ENCODE measurements around the gene EIF4E2.
"Not testable (repeated sequence)": the region's sequence is repeated elsewhere in the genome, so short reads cannot be mapped to it uniquely, and the experiment has no call there.

EIF4E2 gene

DNA sequence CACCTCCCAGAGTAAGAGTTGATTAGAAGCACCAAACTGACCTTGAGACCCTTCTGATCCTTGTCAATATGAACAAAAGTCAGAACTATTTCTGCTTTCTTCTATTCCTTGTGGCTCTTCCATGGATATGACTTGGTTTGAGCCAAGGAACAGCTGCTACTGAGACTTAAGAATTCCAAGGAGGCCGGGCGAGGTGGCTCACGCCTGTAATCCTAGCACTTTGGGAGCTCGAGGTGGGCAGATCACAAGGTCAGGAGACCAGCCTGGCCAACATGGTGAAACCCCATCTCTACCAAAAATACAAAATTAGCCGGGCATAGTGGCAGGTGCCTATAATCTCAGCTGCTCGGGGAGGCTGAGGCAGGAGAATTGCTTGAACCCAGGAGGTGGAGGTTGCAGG is 20.0 kb downstream of the EIF4E2 start:
- not testable (repeated sequence) for DNase-seq

DNA sequence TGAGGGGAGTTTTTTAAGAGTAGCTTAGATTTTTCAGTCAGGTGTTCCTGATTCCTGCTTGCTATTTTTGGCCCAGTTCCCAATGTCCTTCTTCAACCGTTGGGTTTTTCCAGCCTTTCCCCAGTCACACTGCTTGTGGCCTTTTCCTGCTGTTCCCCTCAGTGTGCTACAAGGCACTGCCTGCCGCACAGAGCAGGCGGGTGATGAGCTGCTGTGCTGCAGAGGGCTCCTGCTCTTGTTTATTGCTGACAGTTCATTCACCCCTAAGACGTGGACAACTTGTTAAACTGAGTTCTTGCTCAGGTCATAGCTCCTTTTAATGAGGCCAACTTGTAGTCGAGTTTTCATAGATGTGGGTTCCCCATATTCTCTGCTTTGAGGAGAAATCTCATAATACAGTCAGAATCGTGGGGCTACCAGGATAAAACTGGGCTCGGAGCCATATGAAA is 20.6 kb downstream of the EIF4E2 start:
- no peak for DNase-seq

DNA sequence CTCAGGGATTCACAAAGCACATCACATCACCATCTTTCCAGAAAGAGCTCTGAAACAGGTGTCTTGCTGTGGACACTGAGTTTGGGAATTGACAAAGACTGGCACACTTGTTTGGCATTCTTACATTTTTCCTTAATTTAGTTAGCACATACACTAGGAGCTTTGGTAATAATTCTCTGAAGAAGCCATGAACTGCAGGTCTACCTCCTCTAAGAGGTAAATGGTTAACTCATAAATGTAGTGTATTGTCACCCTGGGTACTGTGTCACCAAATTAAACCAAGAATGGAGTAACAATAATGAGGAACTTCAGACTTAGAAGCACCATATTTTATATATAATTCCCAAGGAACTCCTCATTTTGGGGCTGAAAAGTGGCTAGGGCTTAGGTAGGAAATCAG is 22.6 kb downstream of the EIF4E2 start:
- DNase-seq = no peak

DNA sequence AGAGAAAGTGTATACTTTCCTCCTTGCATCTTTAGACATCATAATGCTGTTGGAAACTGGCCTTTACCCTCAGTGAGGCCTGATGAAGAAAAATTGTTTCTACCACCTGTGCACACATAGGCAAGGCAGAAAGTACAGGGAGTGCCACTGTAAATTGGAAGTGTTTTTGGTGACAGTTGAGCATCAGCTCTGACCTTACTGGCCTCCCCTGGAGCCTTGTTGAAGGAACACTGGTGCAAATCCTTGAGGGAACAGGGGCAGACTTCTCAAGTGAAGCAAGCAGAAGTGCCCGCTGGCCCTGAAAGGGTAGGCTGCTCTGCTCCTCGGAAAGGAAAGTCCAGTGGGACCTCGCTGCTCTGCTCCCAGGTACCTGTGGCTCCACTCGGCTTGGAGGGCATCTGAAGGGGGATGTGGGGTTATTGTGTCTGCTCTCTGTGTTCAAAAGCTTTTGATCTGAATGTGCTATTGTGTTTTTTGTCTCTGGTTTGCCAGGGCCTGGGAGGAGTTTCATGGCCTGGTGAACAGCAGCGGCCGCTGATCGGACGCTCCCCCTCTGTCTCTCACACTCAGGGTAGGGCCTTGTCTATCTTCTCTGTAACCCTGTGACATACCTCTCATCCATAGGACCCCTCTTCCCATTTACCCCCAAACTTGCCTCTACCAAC is 23.4 kb downstream of the EIF4E2 start:
- no peak for DNase-seq

DNA sequence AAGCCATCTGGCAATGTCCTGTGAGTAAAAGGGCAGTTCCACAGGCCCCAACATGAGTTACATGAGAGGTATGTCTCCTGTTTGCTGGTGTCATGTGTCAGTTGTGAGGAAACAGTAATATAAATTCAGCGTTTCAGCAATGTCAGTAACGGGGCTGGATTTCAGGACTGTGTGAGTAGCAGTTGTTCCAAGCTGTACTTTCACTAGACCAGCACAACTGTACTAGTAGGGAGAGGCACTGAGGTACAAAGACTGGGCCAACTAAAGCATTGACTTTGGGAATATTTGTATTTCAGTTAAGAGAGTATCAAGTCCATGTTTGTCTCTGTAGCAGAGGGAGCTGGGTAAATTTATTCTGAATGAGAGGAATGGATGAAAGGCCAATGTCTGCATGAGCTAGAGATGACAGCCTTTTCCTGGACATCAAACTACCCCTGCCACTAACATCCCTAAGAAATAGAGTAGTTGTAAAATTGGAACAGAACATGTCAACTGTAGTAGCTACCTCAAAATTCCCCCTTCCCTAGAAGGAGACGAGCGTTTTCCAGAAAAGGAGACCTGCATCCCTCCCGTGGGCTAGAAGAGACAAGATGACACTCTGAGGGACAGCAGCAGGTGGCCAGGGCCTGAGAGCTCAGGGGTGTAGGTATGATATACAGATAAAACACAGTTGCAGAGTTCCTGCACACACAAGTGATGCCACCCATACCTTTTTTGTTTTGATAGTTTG is 24.4 kb downstream of the EIF4E2 start:
- DNase-seq = no peak

DNA sequence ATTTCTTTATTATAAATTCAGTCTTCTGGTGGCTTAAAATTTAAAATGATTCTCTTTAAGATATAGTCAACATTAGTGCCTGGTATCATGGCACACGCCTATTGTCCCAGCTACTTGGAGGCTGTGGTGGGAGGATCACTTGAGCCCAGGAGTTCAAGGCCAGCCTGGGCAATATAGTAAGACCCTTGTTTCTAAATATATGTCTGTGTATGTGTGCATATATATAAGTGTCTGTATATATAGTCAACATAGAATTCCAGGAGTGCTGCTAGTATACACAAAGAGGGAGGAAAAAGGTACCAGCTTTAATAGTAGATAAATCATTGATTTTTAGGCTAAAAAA is 24.9 kb downstream of the EIF4E2 start:
- no peak for DNase-seq

DNA sequence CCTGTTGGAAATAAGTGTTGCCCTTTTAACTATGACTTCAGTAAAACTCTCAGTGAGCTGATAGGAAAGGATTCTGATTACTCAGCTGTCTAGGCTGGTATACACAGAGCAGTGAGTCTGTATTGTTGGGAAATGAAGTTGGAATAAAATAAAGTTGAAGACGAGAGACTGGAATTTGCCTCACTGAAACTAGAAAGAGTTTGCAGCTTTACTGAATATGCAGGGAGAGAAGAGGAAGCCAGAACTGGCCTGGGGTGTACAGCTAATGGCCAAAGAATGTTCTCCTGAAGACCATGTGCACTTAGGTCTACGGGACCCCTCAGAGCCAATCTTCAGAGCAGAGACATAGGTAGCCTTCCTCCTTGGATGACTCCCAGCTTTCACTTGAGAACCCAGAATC is 26.5 kb downstream of the EIF4E2 start:
- no peak for DNase-seq

DNA sequence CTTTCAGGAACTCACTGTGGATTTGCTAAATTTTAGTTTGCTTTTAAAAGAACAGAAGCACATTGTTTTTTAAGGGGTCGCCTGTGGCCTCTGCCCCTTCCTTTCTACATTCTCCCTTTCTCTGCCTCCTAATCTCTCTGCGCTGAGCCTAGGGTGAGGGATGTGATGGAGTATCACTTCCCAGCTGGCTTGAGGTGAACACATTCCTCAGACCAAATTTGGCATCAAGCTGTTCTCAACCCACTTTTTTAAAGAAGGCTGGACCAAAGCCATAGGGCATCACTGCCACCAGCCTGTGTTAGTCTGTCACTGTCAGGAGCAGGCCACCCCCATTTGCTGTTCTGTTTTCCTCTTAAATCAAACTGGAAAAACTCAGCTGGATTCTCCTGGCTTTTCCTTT is 27.4 kb downstream of the EIF4E2 start:
- no peak for DNase-seq

DNA sequence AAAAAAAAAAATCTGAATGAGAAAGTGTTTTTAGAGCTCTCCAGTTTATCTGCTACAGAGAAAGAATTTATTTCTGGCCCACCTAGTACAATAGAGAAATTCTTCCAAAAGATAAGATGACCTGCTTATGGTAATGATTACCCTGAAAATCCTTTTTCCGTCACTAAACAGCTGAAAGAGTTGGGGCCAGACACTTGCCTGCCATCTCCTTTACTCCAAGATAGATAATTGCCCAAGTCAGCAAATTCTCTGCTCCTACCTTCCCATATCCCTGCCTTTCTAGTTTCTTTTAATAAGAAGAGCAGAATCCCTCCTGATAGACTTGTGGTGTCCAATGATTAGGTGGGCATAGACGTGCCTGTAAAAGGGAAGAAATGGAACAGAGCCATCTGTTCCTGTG is 28.1 kb downstream of the EIF4E2 start:
- DNase-seq = no peak

DNA sequence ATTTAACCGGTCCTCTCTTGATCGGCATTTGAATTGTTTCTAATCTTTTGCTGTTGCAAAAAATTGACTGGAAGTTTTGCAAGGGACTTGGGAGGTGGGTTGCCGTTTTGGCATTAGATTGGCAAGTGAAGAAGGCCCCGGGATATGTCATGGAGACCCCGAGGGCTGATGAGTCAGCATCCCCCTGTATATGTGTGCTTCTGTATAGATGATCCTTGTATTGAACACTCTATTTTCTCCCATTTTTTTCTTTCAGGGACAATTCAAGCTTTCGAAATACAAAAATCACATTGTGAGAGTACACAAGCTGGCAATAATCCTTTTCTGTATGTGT is 30.1 kb downstream of the EIF4E2 start:
- no peak for DNase-seq

DNA sequence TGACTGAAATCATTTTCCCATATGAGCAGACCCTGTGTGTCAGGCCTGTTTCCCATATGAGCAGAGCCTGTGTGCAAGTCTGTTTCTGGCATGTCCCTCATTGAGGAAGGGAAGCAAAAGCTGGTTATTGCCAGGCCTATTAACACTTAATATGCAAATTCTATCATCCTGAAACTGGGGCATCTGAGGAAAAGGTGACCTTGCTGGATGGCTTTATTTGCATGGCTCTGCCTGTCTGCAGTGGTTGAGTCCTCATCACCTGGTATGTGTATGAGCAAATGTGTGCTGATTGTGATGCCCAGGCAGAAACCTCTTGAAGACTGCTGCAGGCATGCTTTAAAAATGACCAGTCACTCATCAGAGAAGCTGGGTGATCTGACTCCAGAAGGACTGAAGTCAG is 31.2 kb downstream of the EIF4E2 start:
- no peak for DNase-seq

DNA sequence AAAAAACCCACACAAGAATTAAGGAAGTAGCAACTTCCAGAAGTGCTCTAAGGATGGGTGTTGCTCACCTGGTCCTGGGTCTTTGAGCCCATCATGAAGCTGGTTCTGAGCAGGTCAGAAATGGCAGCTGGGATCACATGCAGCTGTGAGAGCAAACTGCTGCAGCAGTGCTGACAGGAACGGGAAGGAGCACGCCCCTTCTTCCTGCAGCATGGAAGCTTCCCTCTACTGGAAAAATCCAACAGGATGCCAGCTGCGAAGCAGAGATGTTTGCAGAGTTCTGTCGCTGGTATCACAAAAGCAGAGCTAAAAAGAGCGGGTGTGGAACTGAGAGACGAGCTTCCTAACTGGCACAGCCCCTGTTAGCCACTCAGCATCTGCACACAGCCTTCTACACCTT is 33.7 kb downstream of the EIF4E2 start:
- DNase-seq = no peak

DNA sequence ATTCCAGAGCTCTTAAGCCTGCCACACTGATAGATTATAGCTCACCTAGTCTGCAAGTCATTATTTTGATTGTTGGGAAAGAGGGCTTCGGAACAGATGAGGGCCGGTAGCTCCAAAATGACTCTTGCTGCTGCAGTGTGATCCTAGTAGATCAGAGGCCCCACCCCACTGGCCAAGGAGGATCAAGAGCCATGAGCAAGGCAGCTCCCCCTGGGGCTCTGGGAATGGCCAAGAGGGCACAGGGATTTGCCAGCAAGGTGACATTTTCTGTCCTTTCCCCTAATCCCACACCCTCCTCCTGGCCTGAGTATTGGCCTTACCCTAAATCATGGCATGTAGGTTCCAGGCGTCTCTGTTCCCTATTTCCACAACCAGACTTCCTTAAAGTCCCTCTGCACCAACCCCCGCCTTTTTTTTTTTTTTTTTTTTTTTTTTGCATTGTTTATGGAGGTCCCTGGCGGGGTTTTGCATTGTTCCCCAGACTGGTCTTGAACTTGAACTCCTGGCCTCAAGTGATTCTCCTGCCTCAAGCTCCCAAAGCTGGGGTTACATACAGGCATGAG is 36.5 kb downstream of the EIF4E2 start:
- no peak for DNase-seq

DNA sequence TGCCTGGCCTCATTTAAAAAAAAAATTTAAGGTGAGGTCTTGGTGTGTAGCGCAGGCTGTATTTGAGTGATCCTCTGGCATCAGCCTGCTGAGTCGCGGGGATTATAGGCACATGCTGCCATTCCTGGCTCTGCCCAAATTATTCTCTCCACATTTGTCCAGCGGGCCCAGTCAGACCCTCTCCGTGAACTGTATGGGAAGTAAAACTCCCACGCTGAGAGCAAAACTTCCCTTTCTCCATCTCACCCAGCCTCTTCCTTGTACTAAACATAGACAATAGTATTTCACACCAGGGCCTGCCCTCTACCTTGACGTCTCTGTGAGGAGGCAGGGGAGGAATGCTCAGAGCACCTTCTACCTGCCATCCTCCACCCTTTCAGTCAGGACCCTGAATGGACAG is 37.0 kb downstream of the EIF4E2 start:
- no peak for DNase-seq

DNA sequence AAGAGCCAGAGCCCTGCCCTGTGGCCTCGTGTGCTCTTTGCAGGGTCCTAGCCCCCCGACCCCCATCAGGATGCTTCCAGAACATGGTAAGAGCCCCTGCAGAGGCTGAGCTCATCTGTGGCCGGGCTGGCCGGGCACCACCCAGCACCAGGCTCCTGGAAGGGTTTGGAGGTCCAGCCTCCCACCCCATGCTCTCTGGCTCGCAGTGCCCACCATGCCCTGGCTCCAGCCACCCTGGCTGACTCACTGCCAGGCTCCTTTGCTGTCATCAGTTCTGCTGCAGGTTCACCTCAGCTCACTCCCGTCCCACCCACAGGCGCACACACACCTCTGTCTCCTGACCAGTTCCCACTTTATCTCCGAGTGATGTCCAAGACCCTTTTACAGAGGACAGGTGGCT is 37.5 kb downstream of the EIF4E2 start:
- DNase-seq = no peak

DNA sequence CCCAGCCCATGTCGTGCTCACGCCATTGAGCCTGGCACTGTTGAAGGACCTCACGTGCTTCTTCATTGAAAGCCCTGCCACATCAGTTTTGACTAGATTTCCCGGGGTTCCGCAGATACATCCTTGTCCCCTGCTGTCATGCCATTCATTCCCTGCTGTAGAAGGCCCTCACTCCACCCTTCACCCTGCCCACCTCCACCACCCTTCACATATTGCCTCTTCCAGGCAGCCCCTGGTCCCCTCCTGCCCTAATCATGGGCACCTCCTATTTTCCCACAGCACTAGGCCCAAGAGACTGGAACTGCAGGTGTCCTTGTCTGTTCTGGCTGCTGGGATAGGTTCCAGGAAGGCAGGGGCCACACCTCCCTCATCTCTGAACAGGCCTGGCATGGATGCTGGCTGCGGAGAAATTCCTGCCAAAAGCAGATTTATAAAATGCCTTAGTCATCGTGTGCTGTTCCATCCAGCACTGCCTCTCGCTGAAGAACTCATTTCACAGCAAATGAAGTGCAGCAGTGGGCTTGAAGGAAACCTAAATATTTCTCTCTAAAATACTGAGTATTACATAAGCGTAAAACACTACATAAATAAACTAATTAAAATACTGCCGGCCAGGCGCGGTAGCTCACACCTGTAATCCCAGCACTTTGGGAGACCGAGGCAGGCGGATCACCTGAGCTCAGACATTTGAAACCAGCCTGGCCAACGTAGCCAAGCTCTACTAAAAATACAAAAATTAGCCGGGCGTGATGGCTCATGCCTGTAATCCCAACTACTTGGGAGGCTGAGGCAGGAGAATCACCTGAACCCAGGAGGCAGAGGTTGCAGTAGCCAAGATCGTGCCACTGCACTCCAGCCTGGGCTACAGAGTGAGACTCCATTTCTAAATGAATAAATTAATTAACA is 38.4 kb downstream of the EIF4E2 start:
- peak; percentile 75 for DNase-seq

DNA sequence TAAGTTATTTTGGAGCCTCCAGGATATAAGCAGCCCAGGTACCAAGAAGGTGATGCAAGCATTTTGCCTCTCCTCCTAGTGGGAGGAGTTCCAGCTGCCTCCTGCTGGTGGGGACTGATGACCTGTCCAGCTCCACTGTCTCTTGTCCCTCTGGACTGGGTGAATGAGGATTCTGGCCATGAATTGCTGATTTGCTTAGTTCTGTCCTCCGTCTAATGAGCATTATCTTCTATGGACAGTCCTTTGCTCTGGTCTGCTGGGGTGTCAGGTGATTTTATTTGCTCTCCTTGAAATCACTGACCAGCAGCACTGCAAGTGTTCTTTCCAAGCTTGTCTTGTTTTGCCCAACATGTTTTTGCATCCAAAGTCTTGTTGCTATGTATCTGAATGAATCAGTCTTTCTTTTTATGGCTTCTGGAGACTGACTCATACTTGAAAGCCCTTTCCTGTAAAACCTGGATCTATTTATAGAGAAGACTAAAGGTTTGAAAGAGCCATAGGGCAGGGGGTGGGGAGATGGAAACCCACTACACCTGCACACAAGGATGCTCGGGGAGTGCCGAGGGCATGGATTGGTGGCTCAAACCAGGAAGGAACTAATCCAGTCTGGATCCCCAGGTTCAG is 42.4 kb downstream of the EIF4E2 start:
- DNase-seq = no peak

DNA sequence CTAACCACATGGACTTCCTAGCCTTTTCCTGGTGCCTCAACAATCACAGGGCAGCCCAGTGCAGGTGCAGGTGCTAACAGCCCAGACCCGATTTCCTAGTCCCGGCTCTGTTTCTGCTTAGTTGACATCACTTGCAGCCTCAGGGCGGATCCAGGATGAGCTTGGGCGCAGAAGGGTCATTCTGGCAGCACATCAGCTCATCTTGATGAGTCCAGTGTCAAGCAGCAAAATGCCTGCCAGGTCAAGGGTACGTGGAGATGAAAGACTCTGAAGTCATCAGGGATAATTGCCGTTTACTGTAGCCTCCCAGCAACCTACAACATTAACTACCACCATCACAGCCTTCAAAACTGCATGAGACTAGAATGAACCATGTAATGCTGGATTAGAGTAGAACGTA is 43.5 kb downstream of the EIF4E2 start:
- DNase-seq = no peak

DNA sequence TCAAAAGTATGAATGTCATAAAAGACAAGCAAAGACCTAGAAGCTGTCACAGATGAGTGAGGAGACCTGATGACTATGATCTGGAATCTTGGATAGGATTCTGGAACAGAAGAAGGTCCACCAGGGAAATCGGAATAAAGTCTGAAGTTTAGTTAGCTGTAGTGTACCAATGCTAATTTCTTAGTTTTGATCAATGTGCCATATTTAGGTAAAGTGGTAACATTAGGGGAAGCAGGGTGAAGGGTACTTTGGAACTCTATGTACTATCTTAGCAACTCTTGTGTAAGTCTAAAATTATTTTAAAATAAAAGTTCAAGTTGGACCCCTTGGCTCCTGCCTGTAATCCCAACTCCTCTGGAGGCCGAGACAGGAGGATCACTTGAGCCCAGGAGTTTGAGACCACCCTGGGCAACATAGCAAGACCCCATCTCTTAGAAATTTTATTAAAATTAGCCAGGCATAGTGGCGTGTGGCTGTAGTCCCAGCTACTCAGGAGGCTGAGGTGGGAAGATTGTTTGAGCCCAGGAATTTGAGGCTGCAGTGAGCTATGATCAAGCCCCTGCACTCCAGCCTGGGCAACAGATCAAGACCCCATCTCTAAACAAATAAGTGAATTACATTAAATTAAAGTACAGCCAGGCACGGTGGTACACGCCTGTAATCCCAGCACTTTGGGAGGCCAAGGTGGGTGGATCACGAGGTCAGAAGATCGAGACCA is 47.0 kb downstream of the EIF4E2 start:
- DNase-seq = no peak

DNA sequence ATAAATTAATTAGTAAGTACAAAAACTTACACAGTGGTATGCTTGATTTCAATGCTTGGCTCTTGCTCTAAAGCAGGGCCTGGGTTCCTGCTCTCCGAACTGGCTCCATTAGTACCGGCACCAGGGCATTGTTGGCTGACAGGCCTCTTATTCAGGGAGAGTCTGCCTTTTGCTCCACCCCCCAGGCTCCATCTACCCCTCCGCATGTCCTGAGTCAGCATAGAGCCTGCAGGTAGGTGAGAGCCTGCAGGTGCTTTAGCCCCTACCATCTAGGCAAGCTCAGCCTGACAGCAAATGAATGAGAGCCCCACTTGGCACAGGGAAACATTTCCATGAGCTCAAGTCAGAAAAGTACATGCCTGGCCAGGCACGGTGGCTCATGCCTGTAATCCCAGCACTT is 47.8 kb downstream of the EIF4E2 start:
- no peak for DNase-seq

DNA sequence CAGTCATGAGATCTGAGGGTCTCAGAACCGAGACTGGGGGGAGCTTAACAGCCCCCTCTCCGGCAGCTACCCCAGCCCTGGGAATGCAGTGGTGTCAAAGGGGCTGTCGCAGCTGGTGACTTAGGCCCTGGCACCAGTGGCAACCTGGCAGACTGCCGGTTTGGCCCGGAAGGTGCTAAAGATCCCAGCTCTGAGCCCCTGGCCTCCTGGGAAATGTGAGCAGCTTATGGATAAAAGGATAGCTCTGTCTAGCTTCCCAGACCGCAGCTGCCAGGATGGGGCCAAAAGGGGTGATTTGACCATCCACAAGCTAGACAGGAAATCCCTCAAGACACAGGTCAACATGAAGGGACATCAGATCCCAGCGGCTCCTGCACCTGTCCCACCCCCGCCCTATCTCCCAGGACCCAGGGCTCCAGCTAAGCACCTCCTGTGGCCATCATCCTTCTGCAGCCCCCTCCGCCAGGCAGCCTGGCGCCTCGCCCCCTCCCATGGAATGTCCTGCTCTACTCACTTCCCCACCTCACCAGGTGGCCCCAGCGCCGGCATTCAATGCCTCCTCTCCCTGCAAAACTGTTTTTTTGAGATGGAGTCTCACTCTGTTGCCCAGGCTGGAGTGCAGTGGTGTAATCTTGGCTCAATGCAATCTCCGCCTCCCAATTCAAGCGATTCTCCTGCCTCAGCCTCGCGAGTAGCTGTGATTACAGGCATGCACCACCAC is 49.7 kb downstream of the EIF4E2 start:
- DNase-seq = no peak

DNA sequence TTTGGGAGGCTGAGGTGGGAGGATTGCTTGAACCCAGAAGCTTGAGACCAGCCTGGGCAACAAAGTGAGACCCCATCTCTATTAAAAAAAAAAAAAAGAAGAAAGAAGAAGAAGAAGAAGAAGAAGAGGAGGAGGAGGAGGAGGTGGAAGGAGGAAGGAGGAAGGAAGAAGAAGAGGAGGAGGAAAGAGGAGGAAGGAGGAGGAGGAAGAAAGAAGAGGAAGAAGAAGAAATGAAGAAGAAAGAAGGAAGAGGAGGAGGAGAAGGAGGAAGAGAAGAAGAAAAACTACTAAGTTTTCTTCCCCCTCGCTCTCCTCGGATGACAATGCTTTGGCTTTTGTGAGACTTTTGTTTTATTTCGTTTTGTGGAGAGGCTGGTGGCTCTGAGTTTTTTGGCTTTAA is 52.8 kb downstream of the EIF4E2 start:
- DNase-seq = no peak

Measured in right forelimb (tissue), 1 donor.